Activated CD4-positive, alpha-beta T cell treated with anti-CD3 and anti-CD28 coated beads, Interleukin-2, amount 50 U/mL, for 4 hours (primary cell): Measurements from ENCODE around the gene RANBP17.

ENCODE experiments used
- DNase-seq, 2 experiments: peaks; one replicate each; pipeline ENCODE4 v3.0.0-alpha.2; 2020

The RANBP17 gene

GRCh38 chr5:171102877-171103610 is 241.2 kb downstream of the RANBP17 start:
- no peak for DNase-seq

- no peak for DNase-seq
Observed at GRCh38 chr5:171107669-171108068, 245.9 kb downstream of the RANBP17 start.

GRCh38 chr5:171115519-171115918 is 253.7 kb downstream of the RANBP17 start:
- DNase-seq: no peak

GRCh38 chr5:171116719-171117118 is 254.9 kb downstream of the RANBP17 start:
- no peak for DNase-seq

GRCh38 chr5:171120986-171121622 is 259.3 kb downstream of the RANBP17 start:
- DNase-seq: no peak

GRCh38 chr5:171121638-171122037 is 259.8 kb downstream of the RANBP17 start:
- no peak for DNase-seq

GRCh38 chr5:171122372-171122771 is 260.6 kb downstream of the RANBP17 start:
- no peak for DNase-seq

GRCh38 chr5:171123417-171123816 is 261.6 kb downstream of the RANBP17 start:
- DNase-seq: no peak

- DNase-seq: no peak
Observed at GRCh38 chr5:171127314-171127713, 265.5 kb downstream of the RANBP17 start.

- no peak for DNase-seq
Observed at GRCh38 chr5:171128136-171128535, 266.3 kb downstream of the RANBP17 start.

- no peak for DNase-seq
Observed at GRCh38 chr5:171129308-171129707, 267.5 kb downstream of the RANBP17 start.

- DNase-seq: no peak
Observed at GRCh38 chr5:171131497-171131896, 269.7 kb downstream of the RANBP17 start.

GRCh38 chr5:171137768-171138525 is 276.1 kb downstream of the RANBP17 start:
- no peak for DNase-seq

- no peak for DNase-seq
Observed at GRCh38 chr5:171139227-171139626, 277.4 kb downstream of the RANBP17 start.

- DNase-seq: no peak
Observed at GRCh38 chr5:171142617-171143016, 280.8 kb downstream of the RANBP17 start.

- no peak for DNase-seq
Observed at GRCh38 chr5:171143171-171143570, 281.4 kb downstream of the RANBP17 start.

GRCh38 chr5:171143926-171144325 is 282.1 kb downstream of the RANBP17 start:
- no peak for DNase-seq

- no peak for DNase-seq
Observed at GRCh38 chr5:171149333-171149732, 287.5 kb downstream of the RANBP17 start.

- DNase-seq: no peak
Observed at GRCh38 chr5:171149772-171150171, 288.0 kb downstream of the RANBP17 start.

GRCh38 chr5:171152382-171152781 is 290.6 kb downstream of the RANBP17 start:
- DNase-seq: no peak

GRCh38 chr5:171155621-171156020 is 293.8 kb downstream of the RANBP17 start:
- no peak for DNase-seq

GRCh38 chr5:171157276-171157675 is 295.5 kb downstream of the RANBP17 start:
- DNase-seq: no peak

GRCh38 chr5:171157775-171158174 is 296.0 kb downstream of the RANBP17 start:
- no peak for DNase-seq

- DNase-seq: no peak
Observed at GRCh38 chr5:171158581-171158980, 296.8 kb downstream of the RANBP17 start.
